GM21515 (cell line): ENCODE measurements around the gene CAMTA1.
"Not testable (repeated sequence)": the region's sequence is repeated elsewhere in the genome, so short reads cannot be mapped to it uniquely, and the experiment has no call there.

Source experiments
- ATAC-seq: cut with Tn5 transposase; IDR thresholded peaks from one replicate; pipeline ENCODE4 v1.9.1; 2021; ENCODE audit not compliant: unreplicated experiment

The CAMTA1 gene

DNA sequence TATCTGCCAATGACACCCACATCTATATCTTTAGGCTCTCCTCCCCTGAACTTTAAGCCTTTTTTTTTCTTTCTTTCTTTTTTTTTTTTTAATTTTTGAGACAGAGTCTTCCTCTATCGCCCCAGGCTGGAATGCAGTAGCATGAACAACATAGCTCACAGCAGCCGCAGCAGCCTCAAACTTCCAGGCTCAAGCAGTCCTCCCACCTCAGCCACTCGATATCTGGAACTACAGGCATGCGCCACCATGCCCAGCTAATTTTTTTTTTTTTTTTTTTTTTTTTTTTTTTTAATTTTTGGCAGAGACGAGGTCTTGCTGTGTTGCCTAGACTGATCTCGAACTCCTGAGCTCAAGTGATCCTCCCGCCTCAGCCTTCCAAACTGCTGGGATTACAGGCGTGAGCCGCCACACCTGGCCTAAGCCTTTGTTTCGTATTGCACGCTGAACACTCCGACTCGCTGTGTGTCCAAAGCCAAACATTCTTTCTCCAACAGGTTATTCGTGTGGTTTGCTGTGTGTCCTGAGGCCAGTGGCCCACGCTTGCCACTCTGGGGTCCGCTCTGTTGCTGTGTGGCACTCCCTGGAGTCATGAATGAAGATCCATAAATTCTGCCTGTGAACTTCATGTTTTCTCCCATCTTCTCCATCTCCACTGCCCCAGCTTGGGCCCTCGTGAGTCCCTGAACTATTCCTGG, 119.4 kb downstream of the CAMTA1 start:
- ATAC-seq = no peak

GRCh38 chr1:6905331-6905730, 120.1 kb downstream of the CAMTA1 start:
- no peak for ATAC-seq

DNA sequence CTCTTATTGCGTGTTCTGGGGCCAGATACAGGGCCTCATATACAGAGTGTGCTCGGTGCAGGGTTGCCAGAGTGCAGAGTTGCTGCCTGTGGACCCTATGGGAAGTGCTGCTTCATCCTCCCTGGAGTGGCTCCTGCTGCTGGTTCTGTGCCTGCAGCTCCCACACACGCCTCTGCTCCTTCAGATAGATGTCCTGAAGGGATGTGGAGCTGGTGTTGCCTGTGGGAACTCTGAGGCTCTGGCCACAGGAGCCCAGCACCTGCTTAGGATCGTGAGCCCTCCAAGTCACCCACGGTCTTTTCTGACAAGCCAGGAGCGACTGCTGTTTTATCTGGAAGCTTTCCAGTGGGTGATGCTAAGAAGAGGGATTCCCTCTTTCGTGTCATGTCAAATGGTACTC, 120.5 kb downstream of the CAMTA1 start:
- ATAC-seq = no peak

DNA sequence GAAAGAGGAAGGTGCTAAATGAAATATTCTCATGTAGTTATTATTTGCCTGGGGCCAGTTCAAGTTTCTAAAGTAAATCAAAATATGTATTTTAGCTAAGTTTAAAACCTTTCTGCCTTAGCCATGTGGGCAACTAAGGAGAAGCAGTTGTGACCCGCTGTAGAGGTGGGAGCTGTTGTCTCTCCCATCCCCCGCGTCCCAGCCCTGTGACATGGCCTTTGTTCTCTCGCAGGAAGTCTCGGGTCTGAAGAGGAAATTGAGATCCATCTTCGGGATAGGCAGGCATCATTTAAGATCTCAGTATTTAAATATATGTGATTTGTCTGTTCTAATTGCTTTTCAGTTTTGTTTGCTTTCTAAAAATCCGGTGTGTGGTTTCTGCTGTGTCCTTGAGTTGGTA, 121.5 kb downstream of the CAMTA1 start:
- no peak for ATAC-seq

DNA sequence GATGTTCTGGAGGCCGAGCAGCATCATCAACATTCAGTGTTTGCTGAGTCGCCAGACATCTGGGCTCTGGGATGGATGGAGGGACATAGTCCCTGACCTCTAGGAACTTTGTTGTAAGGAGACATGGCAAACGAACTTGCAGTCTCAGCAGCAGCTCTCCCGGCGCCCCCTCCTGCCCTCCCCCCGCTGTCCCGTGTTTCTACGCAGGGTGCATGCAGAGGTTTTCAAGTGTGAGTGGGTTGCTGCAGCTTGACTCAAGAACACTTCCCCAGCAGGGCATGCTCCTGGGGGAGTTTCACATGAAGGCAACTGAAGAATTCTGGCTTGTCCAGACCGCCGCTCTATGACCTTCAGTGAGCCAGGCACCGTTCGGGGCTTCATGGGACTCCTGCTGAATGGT, 121.9 kb downstream of the CAMTA1 start:
- ATAC-seq = no peak

- no peak for ATAC-seq
Observed at GRCh38 chr1:6907676-6908434, 122.6 kb downstream of the CAMTA1 start.

- no peak for ATAC-seq
Observed at GRCh38 chr1:6909401-6909800, 124.1 kb downstream of the CAMTA1 start.

- no peak for ATAC-seq
Observed at GRCh38 chr1:6909857-6910256, 124.6 kb downstream of the CAMTA1 start.

DNA sequence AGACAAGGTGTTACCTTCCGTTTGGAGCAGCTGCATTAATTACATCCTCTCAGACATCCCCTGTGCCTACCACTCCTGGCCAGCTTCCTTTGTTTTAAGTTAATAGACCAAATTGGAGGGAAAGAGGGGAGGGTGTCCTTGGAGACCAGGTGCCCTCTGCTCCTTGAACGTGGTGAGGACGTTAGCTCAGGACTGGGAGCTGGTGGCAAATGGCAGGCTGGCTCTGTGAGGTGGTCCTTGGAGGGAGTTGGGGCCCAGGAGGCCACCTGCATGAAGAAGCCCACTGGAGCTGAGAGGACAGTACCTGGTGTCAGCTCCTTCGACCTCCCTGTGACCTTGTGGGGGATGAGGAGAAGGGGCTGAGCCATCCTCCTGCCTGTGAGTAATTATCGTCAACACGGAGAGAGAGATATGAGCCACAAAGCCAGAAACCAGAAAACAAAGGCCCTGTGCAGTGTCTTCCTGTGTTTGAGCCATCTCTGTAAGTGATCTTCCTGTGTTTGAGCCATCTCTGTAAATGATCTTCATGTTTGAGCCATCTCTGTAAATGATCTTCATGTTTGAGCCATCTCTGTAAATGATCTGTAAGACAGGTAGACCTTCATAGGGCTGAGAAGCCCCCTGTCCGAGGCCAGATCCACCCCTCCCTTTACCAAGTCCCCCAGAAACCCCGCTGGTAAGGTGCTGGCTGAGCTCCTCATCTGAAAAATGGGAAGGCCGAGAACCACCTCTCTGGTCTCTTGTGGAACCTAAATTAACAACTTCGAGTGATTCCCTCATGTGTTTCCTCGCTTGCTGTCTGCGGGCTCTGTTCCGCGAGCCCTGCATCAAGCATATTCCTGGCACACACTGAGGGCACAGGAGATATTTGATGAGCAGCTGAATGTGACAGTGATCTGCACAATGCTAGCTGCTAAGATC, 126.0 kb downstream of the CAMTA1 start:
- no peak for ATAC-seq

DNA sequence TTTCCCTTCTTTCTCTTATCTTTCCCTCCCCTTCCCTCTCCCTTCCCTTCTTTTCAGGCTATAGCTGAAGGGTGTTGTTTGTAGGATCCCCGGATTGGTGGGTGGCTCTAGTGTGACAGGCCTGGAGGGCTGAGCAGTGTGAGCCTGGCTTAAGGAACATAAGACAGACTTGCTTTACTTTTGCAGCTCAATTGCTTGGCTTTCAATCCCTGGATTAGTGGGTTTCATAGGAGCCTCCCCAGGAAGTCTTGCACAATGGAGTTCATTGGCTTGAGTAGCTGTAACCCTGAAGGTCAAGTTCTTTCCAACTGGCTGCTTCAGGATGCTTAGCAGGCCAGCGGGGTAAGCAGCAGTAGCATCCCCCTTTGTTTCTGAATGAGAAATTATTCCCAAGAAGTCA, 126.7 kb downstream of the CAMTA1 start:
- ATAC-seq = no peak

- ATAC-seq = no peak
Observed at GRCh38 chr1:6912518-6912917, 127.3 kb downstream of the CAMTA1 start.

GRCh38 chr1:6913086-6913485, 127.8 kb downstream of the CAMTA1 start:
- no peak for ATAC-seq

- no peak for ATAC-seq
Observed at GRCh38 chr1:6914706-6915105, 129.5 kb downstream of the CAMTA1 start.

DNA sequence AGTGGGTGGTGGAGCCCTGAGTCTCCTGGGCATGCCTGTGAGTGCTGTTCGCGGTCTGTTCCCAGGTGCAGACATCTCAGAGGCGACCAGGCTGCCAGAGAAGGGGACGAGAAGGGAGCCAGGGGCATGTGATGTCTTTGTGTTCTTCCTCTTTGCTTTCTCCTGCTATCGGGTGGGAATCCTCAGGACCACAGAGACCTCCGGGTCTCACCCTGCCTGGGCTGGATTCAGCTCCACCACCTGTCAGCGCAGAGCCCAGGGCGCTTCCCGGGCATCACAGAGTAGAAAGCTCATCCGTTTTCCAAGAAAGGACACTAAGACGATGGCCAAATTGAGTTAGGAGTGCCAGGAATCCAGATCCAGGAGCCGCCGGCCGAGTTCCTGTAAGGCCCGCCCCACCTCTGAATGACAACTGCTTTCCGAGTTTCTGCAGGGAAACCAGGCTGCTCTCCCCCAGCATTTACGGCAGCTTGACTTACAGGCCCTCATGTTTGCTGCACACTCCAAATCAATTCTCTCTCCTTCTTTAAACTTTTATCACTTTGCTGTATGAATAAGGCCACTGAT, 130.8 kb downstream of the CAMTA1 start:
- ATAC-seq = no peak

DNA sequence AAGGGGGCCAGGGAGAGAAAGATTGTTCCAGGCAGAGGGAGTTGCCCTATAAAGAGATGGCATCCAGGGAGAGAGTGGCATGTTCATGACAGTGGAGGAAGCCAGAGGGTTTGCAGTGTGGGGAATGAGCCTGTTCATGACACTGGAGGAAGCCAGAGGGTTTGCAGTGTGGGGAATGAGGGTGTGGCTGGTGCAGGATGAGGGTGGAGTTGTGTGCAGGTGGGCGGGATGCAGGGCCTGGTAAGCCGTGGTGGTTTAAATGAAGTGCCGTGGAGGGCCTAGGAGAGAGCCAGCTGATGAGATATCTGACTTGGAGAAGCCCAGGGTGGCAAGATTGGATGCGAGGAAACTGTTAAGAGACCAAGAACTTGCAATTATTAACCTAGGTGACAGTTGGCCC, 131.8 kb downstream of the CAMTA1 start:
- ATAC-seq = no peak

GRCh38 chr1:6918186-6918924, 133.1 kb downstream of the CAMTA1 start:
- no peak for ATAC-seq

GRCh38 chr1:6918925-6919511, 133.8 kb downstream of the CAMTA1 start:
- no peak for ATAC-seq

DNA sequence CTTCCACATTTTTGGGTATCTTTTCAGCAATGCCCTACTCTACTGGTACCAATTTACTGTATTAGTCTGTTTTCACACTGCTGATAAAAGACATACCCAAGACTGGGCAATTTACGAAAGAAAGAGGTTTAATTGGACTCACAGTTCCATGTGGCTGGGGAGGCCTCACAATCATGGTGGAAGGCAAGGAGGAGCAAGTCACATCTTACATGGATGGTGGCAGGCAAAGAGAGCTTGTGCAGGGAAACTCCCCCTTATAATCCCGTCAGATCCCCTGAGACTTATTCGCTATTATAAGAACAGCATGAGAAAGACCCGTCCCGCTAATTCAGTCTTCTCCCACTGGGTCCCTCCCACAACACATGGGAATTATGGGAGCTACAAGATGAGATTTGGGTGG, 136.3 kb downstream of the CAMTA1 start:
- ATAC-seq = not testable (repeated sequence)

DNA sequence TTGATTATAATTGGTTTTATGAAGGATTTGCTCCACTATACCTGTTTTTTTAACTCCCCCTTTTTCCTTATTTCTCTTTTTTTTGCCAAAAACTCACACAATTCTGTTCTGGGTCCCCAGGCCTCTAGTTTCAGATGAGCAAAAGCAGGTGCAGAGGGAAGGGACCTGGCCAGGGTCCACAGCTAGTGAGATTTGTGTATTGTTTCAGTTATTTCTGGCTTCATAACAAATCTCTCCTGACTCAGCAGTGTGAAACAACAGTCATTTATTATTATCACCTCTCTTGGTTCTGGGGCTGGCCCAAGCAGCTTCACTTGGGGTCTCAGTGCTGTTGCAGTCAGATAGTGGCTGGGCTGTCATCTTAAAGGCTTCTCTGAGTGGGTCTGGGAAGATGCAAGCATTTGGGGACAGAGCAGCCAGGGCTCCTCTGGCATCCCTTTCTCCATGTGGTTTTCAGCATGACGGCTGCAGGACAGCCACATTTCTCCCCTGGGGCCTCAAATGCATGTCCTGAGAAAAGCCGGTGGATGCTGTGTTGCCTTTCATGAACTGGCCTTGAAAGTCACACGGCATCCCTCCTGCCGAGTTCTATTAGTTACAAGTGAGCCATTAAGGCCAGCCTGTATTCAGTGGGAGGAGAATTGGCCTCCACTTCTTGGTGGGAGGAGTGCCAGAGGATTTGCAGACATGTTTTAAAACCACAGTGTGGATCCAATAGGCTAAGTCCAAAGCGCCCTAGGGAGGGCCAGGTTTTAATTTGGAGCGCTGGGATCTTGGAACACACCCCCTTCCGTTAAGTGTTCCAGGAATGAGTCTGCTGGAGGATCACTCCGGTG, 137.1 kb downstream of the CAMTA1 start:
- ATAC-seq = no peak
